Measurements from ENCODE around the gene LPP. TPM values are rescaled to one million over a fixed set of nuclear protein-coding genes. Genes with fewer than 3 reads are reported as not detected.

Gene LPP
- total RNA-seq, 1 donor from 2014 or later, result 1,791 TPM

GRCh38 chr3:188822004-188822403 lies 668.0 kb downstream of the LPP start:
- Histone ChIP-seq H3K27ac (no peak overlapping the region), H3K36me3 (no peaks in the 10 kb centered on the region), H3K4me3 (no peak overlapping the region), H3K27me3 (no peaks in the 10 kb centered on the region), H3K9me3 (no peaks in the 10 kb centered on the region), H3K4me1 (peaks cover 5 to 26% of the 10 kb centered on the region in 2 donors)
- intact Hi-C loops (cut with DNase I), result no loop called here
- DNase-seq (ENCODE audit: low spot score in 2 of 2), result no peak
- no peak for TF ChIP-seq CTCF (IDR thresholded peaks at IDR 0.05)

DNA sequence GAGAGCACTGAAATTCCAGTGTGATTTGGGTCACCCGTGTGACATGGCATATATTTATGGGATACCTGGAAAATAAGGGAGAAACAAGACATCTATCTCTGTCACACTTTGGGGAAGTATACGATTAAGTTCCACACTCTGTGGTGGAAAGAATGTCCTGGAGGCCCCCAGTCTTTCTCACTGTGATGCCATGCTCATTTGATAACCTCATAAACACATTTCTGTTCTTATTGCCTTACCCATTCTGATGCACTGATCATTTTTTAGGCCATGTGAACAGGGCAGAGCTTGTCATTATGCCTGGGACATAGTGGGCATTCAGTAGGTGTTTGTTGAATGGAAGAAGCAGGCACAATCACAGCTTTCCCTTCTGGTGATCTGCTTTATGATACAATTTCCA lies 668.5 kb downstream of the LPP start:
- no peak for DNase-seq (ENCODE audit: low spot score in 2 of 2)
- intact Hi-C loops (cut with DNase I), result no loop called here
- Histone ChIP-seq H3K27me3 (no peaks in the 10 kb centered on the region), H3K4me3 (no peak overlapping the region), H3K4me1 (peaks cover 5 to 22% of the 10 kb centered on the region in 2 donors), H3K27ac (no peak overlapping the region), H3K36me3 (no peaks in the 10 kb centered on the region), H3K9me3 (no peaks in the 10 kb centered on the region)
- TF ChIP-seq CTCF (IDR thresholded peaks at IDR 0.05), result no peak

DNA sequence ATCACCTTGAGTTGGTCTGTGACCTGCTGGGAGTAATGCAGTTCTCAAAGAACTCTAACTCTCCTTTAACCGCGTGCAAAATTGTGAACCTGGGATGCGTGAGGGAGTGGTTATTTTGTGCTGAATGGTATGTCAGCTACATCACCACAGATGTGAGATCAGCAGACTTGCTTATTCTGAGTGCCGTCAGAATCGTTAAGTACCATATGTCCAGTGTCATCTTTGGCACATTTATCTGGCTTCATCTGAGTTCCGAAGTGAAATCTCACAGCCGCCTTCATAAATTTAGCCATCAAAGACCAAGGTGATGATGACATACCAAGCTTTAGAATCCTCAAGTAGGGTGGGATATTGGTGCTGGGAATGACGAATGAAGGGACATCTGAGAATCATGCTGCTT lies 670.6 kb downstream of the LPP start:
- Histone ChIP-seq H3K27me3 (no peaks in the 10 kb centered on the region), H3K36me3 (no peaks in the 10 kb centered on the region), H3K27ac (no peak overlapping the region), H3K4me1 (peaks cover 5 to 9% of the 10 kb centered on the region in 2 donors), H3K4me3 (no peak overlapping the region), H3K9me3 (no peaks in the 10 kb centered on the region)
- no peak for DNase-seq (ENCODE audit: low spot score in 2 of 2)
- intact Hi-C loops (cut with DNase I), result no loop called here
- no peak for TF ChIP-seq CTCF (IDR thresholded peaks at IDR 0.05)

- Histone ChIP-seq H3K27me3 (no peaks in the 10 kb centered on the region), H3K4me3 (no peak overlapping the region), H3K9me3 (no peaks in the 10 kb centered on the region), H3K4me1 (peaks cover 5 to 7% of the 10 kb centered on the region in 2 donors), H3K36me3 (no peaks in the 10 kb centered on the region), H3K27ac (no peak overlapping the region)
- TF ChIP-seq CTCF (IDR thresholded peaks at IDR 0.05), result no peak
- DNase-seq (ENCODE audit: low spot score in 2 of 2), result no peak
- intact Hi-C loops (cut with DNase I), result no loop called here
Measured at GRCh38 chr3:188825901-188826300, 671.9 kb downstream of the LPP start.

GRCh38 chr3:188826574-188826973 lies 672.6 kb downstream of the LPP start:
- Histone ChIP-seq H3K9me3 (no peaks in the 10 kb centered on the region), H3K4me3 (no peak overlapping the region), H3K36me3 (no peaks in the 10 kb centered on the region), H3K27ac (no peak overlapping the region), H3K27me3 (no peaks in the 10 kb centered on the region), H3K4me1 (peaks cover 5 to 7% of the 10 kb centered on the region in 2 donors)
- TF ChIP-seq CTCF (IDR thresholded peaks at IDR 0.05), result no peak
- DNase-seq (ENCODE audit: low spot score in 2 of 2), result no peak
- intact Hi-C loops (cut with DNase I), result no loop called here

GRCh38 chr3:188827103-188827502 lies 673.1 kb downstream of the LPP start:
- no peak overlapping the region for H3K4me3 ChIP-seq

More at GRCh38 chr3:188827103-188827502, 673.1 kb downstream of the LPP start:
- intact Hi-C loops (cut with DNase I), result no loop called here
- Histone ChIP-seq H3K9me3 (no peaks in the 10 kb centered on the region), H3K27ac (no peak overlapping the region), H3K27me3 (no peaks in the 10 kb centered on the region), H3K4me1 (peaks cover 2 to 5% of the 10 kb centered on the region in 2 donors), H3K36me3 (no peaks in the 10 kb centered on the region)
- DNase-seq (ENCODE audit: low spot score in 2 of 2), result no peak
- no peak for TF ChIP-seq CTCF (IDR thresholded peaks at IDR 0.05)
